K562 (cell line): ENCODE results near the gene HMGCL.
"Not testable (repeated sequence)": the region's sequence is repeated elsewhere in the genome, so short reads cannot be mapped to it uniquely, and the experiment has no call there.

Experiments
- KDM1A ChIP-seq, 2 experiments: fragments of 450-650 bp; IDR thresholded peaks; 2 replicates each; pipeline ENCODE4 v1.6.1; 2016; ENCODE audit warnings: mild to moderate bottlenecking in 2 of 2
- NFRKB ChIP-seq: fragments of 450-650 bp; IDR thresholded peaks from 2 replicates; pipeline ENCODE4 v1.6.1; 2016; ENCODE audit warnings: low read depth
- PHF8 ChIP-seq: fragments of 200-600 bp; sonication (generic); IDR thresholded peaks from 2 replicates; pipeline ENCODE4 v1.6.1; 2012; ENCODE audit warnings: mixed run types, mild to moderate bottlenecking, inconsistent platforms, low read length, moderate library complexity, borderline replicate concordance
- TCF7 ChIP-seq: sonication (generic); IDR thresholded peaks from 2 replicates; pipeline ENCODE4 v1.6.1; 2016; ENCODE audit warnings: antibody characterized with exemption, borderline replicate concordance

DNA sequence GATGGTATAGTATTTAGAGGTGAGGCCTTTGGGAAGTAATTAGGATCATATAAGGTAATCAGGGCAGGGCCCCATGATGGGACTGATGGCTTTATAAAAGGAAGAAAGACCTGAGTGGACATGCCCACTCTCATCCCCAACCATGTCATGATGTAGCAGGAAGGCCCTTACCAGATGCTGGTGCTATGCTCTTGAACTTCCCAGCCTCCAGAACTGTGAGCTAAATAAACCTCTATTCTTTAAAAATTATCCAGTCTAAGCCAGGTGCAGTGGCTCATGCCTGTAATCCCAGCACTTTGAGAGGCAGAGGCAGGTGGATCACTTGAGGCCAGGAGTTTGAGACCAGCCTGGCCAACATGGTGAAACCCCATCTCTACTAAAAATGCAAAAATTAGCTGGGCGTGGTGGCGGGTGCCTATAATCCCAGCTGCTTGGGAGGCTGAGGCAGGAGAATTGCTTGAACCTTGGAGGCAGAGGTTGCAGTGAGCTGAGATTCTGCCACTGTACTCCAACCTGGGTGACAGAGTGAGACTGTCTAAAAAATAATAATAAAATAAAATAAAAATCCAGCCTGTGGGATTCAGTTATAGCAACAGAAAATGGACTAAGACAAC, 22.4 kb upstream of the HMGCL start:
- TF ChIP-seq NFRKB; KDM1A (IDR thresholded peaks at IDR 0.05); PHF8; TCF7: not testable (repeated sequence)
